ENCODE data around the gene UBE2S.
A peak's percentile ranks its signal among the peaks of the same experiment; 100 is the strongest.

UBE2S gene

DNA sequence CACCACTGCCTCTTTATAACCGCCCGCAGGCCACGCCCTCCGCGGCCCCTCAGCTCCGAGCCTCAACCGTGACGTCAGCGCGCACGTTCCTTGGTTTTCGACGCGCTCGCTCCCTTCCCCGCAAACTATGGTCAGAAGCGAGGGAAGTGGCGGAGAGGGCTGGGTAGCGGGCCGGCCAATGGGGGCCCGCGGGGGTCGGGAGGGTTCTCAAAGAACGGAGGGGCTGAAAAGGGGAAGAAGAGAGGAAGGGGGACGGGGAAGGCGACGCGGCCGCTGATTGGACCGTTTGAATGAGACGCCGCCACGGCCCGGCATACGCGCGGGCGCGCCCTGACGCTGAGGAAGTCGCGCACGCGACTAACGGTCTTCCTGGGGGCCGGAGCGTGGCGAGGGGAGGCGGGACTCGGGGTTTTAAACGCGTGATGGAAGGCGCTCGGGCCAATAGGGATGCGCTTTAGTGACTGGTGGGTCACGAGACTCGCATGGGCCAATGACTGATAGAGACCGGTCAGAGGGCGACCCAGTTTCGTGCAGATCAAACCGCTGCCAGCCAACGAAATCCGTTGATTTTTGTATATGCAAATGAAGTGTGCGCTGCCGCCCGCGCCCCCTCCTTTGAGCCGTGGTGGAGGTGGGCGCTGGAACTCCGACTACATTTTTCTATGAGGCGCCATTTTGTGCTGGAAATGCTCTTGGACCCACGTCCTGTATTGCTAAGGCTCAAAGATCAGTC, 378 bp upstream of the UBE2S start (continued):
- TF ChIP-seq ZNF394 (tag by site-specific recombination; IDR thresholded peaks at IDR 0.05; ENCODE audit: borderline replicate concordance) (0 out of 2 replicates have a peak, but pooled peaks have one; percentile 14), ZNF623 (tag by site-specific recombination; IDR thresholded peaks at IDR 0.05) (0 out of 2 replicates have a peak, but pooled peaks have one; percentile 16), ZFP41 (tag by site-specific recombination; IDR thresholded peaks at IDR 0.05; ENCODE audit: borderline replicate concordance) (no peak), ZNF202 (tag by site-specific recombination; IDR thresholded peaks at IDR 0.05; ENCODE audit: borderline replicate concordance) (no peak), MEIS1 (CRISPR knock-in tag; IDR thresholded peaks at IDR 0.05; ENCODE audit: borderline replicate concordance) (no peak), ZNF544 (tag by site-specific recombination; IDR thresholded peaks at IDR 0.05) (no peak), IKZF3 (tag by site-specific recombination; IDR thresholded peaks at IDR 0.05) (no peak), ZNF239 (tag by site-specific recombination; IDR thresholded peaks at IDR 0.05) (no peak), ZNF16 (tag by site-specific recombination; IDR thresholded peaks at IDR 0.05; ENCODE audit: low read depth) (no peak), HOXA7 (CRISPR knock-in tag; IDR thresholded peaks at IDR 0.05; ENCODE audit: borderline replicate concordance) (no peak), ZNF664 (tag by site-specific recombination; IDR thresholded peaks at IDR 0.05) (no peak), BCL11A (tag by site-specific recombination; IDR thresholded peaks at IDR 0.05; ENCODE audit: low read depth) (peak; percentile 67; the same call in 1 of the 2 replicates), ZNF335 (tag by site-specific recombination; conservative IDR thresholded peaks at IDR 0.05) (peak; percentile 96), ZNF837 (tag by site-specific recombination; IDR thresholded peaks at IDR 0.05) (no peak), ZNF311 (tag by site-specific recombination; IDR thresholded peaks at IDR 0.05; ENCODE audit: borderline replicate concordance) (no peak), ZNF830 (tag by site-specific recombination; IDR thresholded peaks at IDR 0.05; ENCODE audit: low read depth) (no peak)
- TF ChIP-seq, protein P1, sequence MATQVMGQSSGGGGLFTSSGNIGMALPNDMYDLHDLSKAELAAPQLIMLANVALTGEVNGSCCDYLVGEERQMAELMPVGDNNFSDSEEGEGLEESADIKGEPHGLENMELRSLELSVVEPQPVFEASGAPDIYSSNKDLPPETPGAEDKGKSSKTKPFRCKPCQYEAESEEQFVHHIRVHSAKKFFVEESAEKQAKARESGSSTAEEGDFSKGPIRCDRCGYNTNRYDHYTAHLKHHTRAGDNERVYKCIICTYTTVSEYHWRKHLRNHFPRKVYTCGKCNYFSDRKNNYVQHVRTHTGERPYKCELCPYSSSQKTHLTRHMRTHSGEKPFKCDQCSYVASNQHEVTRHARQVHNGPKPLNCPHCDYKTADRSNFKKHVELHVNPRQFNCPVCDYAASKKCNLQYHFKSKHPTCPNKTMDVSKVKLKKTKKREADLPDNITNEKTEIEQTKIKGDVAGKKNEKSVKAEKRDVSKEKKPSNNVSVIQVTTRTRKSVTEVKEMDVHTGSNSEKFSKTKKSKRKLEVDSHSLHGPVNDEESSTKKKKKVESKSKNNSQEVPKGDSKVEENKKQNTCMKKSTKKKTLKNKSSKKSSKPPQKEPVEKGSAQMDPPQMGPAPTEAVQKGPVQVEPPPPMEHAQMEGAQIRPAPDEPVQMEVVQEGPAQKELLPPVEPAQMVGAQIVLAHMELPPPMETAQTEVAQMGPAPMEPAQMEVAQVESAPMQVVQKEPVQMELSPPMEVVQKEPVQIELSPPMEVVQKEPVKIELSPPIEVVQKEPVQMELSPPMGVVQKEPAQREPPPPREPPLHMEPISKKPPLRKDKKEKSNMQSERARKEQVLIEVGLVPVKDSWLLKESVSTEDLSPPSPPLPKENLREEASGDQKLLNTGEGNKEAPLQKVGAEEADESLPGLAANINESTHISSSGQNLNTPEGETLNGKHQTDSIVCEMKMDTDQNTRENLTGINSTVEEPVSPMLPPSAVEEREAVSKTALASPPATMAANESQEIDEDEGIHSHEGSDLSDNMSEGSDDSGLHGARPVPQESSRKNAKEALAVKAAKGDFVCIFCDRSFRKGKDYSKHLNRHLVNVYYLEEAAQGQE (tag by site-specific recombination; IDR thresholded peaks at IDR 0.05): no peak
- TF ChIP-seq, protein P2, sequence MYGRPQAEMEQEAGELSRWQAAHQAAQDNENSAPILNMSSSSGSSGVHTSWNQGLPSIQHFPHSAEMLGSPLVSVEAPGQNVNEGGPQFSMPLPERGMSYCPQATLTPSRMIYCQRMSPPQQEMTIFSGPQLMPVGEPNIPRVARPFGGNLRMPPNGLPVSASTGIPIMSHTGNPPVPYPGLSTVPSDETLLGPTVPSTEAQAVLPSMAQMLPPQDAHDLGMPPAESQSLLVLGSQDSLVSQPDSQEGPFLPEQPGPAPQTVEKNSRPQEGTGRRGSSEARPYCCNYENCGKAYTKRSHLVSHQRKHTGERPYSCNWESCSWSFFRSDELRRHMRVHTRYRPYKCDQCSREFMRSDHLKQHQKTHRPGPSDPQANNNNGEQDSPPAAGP (tag by site-specific recombination; IDR thresholded peaks at IDR 0.05): peak; percentile 89; the same call in 1 of the 2 replicates
- TF ChIP-seq, protein P3, sequence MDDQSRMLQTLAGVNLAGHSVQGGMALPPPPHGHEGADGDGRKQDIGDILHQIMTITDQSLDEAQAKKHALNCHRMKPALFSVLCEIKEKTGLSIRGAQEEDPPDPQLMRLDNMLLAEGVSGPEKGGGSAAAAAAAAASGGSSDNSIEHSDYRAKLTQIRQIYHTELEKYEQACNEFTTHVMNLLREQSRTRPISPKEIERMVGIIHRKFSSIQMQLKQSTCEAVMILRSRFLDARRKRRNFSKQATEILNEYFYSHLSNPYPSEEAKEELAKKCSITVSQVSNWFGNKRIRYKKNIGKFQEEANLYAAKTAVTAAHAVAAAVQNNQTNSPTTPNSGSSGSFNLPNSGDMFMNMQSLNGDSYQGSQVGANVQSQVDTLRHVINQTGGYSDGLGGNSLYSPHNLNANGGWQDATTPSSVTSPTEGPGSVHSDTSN (CRISPR knock-in tag; IDR thresholded peaks at IDR 0.05): peak; percentile 93
- TF ChIP-seq, protein P4, sequence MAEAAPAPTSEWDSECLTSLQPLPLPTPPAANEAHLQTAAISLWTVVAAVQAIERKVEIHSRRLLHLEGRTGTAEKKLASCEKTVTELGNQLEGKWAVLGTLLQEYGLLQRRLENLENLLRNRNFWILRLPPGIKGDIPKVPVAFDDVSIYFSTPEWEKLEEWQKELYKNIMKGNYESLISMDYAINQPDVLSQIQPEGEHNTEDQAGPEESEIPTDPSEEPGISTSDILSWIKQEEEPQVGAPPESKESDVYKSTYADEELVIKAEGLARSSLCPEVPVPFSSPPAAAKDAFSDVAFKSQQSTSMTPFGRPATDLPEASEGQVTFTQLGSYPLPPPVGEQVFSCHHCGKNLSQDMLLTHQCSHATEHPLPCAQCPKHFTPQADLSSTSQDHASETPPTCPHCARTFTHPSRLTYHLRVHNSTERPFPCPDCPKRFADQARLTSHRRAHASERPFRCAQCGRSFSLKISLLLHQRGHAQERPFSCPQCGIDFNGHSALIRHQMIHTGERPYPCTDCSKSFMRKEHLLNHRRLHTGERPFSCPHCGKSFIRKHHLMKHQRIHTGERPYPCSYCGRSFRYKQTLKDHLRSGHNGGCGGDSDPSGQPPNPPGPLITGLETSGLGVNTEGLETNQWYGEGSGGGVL (tag by site-specific recombination; IDR thresholded peaks at IDR 0.05): peak; percentile 94
- TF ChIP-seq, protein P5, sequence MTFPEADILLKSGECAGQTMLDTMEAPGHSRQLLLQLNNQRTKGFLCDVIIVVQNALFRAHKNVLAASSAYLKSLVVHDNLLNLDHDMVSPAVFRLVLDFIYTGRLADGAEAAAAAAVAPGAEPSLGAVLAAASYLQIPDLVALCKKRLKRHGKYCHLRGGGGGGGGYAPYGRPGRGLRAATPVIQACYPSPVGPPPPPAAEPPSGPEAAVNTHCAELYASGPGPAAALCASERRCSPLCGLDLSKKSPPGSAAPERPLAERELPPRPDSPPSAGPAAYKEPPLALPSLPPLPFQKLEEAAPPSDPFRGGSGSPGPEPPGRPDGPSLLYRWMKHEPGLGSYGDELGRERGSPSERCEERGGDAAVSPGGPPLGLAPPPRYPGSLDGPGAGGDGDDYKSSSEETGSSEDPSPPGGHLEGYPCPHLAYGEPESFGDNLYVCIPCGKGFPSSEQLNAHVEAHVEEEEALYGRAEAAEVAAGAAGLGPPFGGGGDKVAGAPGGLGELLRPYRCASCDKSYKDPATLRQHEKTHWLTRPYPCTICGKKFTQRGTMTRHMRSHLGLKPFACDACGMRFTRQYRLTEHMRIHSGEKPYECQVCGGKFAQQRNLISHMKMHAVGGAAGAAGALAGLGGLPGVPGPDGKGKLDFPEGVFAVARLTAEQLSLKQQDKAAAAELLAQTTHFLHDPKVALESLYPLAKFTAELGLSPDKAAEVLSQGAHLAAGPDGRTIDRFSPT (tag by site-specific recombination; IDR thresholded peaks at IDR 0.05): peak; percentile 79
- TF ChIP-seq, protein P6, sequence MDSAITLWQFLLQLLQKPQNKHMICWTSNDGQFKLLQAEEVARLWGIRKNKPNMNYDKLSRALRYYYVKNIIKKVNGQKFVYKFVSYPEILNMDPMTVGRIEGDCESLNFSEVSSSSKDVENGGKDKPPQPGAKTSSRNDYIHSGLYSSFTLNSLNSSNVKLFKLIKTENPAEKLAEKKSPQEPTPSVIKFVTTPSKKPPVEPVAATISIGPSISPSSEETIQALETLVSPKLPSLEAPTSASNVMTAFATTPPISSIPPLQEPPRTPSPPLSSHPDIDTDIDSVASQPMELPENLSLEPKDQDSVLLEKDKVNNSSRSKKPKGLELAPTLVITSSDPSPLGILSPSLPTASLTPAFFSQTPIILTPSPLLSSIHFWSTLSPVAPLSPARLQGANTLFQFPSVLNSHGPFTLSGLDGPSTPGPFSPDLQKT (IDR thresholded peaks at IDR 0.05; ENCODE audit: borderline replicate concordance, low read depth, low read length): no peak; the same call in 1 of the 2 replicates
- TF ChIP-seq, protein P7, sequence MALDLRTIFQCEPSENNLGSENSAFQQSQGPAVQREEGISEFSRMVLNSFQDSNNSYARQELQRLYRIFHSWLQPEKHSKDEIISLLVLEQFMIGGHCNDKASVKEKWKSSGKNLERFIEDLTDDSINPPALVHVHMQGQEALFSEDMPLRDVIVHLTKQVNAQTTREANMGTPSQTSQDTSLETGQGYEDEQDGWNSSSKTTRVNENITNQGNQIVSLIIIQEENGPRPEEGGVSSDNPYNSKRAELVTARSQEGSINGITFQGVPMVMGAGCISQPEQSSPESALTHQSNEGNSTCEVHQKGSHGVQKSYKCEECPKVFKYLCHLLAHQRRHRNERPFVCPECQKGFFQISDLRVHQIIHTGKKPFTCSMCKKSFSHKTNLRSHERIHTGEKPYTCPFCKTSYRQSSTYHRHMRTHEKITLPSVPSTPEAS (tag by site-specific recombination; IDR thresholded peaks at IDR 0.05): 0 out of 2 replicates have a peak, but pooled peaks have one; percentile 25
- TF ChIP-seq, protein P8, sequence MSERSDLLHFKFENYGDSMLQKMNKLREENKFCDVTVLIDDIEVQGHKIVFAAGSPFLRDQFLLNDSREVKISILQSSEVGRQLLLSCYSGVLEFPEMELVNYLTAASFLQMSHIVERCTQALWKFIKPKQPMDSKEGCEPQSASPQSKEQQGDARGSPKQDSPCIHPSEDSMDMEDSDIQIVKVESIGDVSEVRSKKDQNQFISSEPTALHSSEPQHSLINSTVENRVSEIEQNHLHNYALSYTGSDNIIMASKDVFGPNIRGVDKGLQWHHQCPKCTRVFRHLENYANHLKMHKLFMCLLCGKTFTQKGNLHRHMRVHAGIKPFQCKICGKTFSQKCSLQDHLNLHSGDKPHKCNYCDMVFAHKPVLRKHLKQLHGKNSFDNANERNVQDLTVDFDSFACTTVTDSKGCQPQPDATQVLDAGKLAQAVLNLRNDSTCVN (tag by site-specific recombination; optimal IDR thresholded peaks at IDR 0.05): peak; percentile 98

Measured in HEK293 (cell line).